ENCODE results near the gene PRPSAP1.

Gene PRPSAP1

DNA sequence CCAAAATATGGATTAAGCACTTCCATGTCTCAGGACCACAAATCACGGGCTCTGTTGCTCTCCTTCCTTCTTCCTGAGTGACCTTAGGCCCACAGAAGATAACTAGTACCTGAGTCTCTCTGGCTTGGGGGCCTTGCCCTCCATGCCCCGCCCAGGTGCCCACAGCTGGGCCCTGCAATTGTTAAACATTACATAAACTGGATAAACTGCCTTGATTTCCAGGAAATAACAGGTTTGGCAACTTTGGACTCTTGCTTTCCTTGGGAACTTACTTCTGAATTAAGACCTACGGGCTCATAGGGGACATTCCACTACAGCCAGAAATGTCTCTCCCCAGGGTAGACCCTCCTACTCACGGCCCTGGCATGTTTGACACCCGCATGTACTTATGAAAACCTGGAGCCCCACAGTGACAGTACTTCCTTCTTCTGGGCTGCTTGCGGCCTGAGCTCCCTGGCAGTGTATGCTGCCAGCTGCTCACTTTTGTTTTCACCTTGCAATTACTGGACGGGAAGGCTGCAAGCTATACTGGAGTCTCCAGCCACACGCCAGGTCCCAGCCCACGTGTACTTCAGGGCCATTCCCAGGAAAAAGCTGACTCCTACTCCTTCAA lies 90.9 kb downstream of the PRPSAP1 start:
- H3K79me2 ChIP-seq (ENCODE audit: control insufficient read depth, insufficient read depth, low read length, unreplicated experiment) = peaks cover 26% of the 10 kb centered on the region
- H3K27ac ChIP-seq (ENCODE audit: low read depth, low read length) = no peak overlapping the region
- peaks cover 20% of the 10 kb centered on the region for H3K4me1 ChIP-seq (ENCODE audit: control insufficient read depth, insufficient read depth, low read length, unreplicated experiment)
- no peaks in the 10 kb centered on the region for H3K36me3 ChIP-seq (ENCODE audit: insufficient read depth, low read length)
- no peak overlapping the region for H3K4me3 ChIP-seq (ENCODE audit: low read depth, low read length)
- H3K27me3 ChIP-seq (ENCODE audit: insufficient read depth, low read length) = no peaks in the 10 kb centered on the region
- no peak overlapping the region for H2AFZ ChIP-seq (ENCODE audit: low read length, unreplicated experiment)

DNA sequence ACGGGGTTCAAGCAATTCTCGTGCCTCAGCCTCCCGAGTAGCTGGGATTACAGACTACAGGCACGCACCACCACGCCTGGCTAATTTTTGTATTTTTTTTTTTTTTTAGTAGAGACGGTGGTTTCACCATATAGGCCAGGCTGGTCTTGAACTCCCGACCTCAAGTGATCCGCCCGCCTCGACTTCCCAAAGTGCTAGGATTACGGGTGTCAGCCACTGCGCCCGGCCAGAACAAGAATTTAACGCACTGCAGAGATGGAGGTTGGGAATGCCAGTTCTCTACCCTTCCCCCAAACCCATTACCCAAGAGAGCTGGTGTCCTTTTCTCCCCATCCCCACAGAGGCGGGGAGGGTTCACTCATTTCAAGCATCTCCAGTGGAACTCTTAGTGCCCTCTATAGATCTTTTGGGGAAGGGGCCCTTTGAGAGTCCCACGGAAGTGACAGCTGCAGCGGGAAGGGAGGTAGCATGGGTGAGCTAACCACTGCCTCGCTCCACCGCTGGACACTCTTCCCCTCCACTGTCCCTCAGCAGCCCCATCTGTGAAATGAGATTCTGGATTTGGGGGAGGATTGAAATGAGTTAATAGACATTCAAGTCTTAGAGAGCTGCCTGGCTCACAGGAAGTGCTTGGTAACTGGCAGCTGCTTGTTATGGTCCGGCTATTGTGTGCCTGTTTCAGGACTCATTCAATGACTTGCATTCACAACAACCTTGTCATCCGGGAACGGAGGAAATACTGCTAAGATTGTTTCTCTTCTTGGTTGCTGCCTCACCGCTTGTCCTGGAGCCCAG lies 92.1 kb downstream of the PRPSAP1 start:
- H3K79me2 ChIP-seq (ENCODE audit: control insufficient read depth, insufficient read depth, low read length, unreplicated experiment) = peaks cover 13% of the 10 kb centered on the region
- no peak overlapping the region for H3K27ac ChIP-seq (ENCODE audit: low read depth, low read length)
- H3K27me3 ChIP-seq (ENCODE audit: insufficient read depth, low read length) = no peaks in the 10 kb centered on the region
- no peak overlapping the region for H2AFZ ChIP-seq (ENCODE audit: low read length, unreplicated experiment)
- no peak overlapping the region for H3K4me3 ChIP-seq (ENCODE audit: low read depth, low read length)
- peaks cover 10% of the 10 kb centered on the region for H3K4me1 ChIP-seq (ENCODE audit: control insufficient read depth, insufficient read depth, low read length, unreplicated experiment)
- no peaks in the 10 kb centered on the region for H3K36me3 ChIP-seq (ENCODE audit: insufficient read depth, low read length)

DNA sequence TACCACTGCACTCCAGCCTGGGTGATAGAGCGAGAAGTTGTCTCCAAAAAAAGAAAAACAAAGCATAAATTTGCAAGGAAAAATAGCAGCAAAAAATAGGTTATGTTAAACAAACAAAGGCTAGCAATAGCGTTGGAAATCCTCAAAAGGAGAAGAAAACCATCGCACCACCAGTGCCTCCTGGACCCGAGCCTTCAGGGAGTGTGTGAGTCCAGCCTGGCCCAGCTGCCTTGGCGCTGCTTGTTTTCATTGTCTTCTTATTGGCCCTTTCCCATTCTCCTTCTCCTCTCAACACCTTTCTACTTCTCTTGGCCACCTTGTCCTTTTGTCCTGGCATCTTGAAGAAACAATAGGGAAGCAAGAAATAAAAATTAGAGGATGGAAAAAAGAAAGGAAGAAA lies 93.0 kb downstream of the PRPSAP1 start:
- Histone ChIP-seq H3K4me3 (ENCODE audit: low read depth, low read length) (no peak overlapping the region), H2AFZ (ENCODE audit: low read length, unreplicated experiment) (no peak overlapping the region), H3K27ac (ENCODE audit: low read depth, low read length) (no peak overlapping the region), H3K36me3 (ENCODE audit: insufficient read depth, low read length) (no peaks in the 10 kb centered on the region), H3K27me3 (ENCODE audit: insufficient read depth, low read length) (no peaks in the 10 kb centered on the region), H3K4me1 (ENCODE audit: control insufficient read depth, insufficient read depth, low read length, unreplicated experiment) (peaks cover 9% of the 10 kb centered on the region), H3K79me2 (ENCODE audit: control insufficient read depth, insufficient read depth, low read length, unreplicated experiment) (peaks cover 4% of the 10 kb centered on the region)

DNA sequence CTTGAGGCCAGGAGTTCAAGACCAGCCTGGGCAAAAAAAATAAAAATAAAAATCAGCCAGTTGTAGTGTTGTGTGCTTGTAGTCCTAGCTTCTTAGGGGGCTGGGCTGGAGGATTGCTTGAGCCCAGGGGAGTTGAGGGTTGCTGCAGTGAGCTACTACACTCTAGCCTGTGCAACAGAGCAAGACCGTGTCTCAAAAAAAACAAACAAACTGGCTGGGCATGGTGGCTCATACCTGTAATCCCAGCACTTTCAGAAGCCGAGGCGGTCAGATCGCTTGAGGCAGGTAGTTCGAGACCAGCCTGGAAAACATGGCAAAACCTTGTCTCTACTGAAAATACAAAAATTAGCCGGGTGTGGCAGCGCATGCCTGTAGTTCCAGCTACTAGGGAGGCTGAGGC lies 93.5 kb downstream of the PRPSAP1 start:
- Histone ChIP-seq H3K27ac (ENCODE audit: low read depth, low read length) (no peak overlapping the region), H3K4me1 (ENCODE audit: control insufficient read depth, insufficient read depth, low read length, unreplicated experiment) (peaks cover 9% of the 10 kb centered on the region), H3K27me3 (ENCODE audit: insufficient read depth, low read length) (no peaks in the 10 kb centered on the region), H2AFZ (ENCODE audit: low read length, unreplicated experiment) (no peak overlapping the region), H3K79me2 (ENCODE audit: control insufficient read depth, insufficient read depth, low read length, unreplicated experiment) (no peaks in the 10 kb centered on the region), H3K36me3 (ENCODE audit: insufficient read depth, low read length) (no peaks in the 10 kb centered on the region), H3K4me3 (ENCODE audit: low read depth, low read length) (no peak overlapping the region)
